RCC 7860 (cell line): ENCODE data around the gene LHB.

ENCODE experiments used
- DNase-seq: peaks from one replicate; pipeline ENCODE4 v3.0.0-alpha.2; 2015; ENCODE audit warnings: low spot score
- FAIRE-seq: peaks from 2 replicates; lab custom pipeline; 2012; peaks lifted over from hg19 to GRCh38; lab: Jason Lieb, UNC

Gene LHB

GRCh38 chr19:48986211-48986610 is 30.7 kb downstream of the LHB start:
- DNase-seq (no peak), FAIRE-seq (no peak)

GRCh38 chr19:48985711-48986110 is 31.2 kb downstream of the LHB start:
- no peak for DNase-seq

DNA sequence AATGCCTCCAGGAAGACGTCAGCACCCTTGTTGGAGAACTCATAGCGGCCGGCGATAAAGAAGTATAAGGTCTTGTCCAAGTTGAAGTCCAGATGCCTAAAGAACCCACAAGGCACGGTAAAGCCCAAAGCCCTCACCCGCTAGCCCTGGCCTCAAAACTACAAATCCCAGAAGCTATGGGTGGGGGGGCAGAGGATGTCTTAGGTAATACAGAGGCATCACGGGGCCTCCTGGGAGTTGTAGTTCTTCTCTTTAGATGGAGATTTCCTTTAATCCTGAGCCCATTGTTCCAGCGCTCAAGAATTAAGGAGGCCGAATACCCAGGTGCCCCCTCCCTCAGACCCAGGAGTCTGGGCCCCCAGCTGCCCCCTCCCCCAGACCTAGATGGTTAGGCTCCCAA is 34.6 kb downstream of the LHB start:
- DNase-seq (no peak), FAIRE-seq (no peak)

More at GRCh38 chr19:48985711-48986110, 31.2 kb downstream of the LHB start:
- FAIRE-seq, result no peak

DNA sequence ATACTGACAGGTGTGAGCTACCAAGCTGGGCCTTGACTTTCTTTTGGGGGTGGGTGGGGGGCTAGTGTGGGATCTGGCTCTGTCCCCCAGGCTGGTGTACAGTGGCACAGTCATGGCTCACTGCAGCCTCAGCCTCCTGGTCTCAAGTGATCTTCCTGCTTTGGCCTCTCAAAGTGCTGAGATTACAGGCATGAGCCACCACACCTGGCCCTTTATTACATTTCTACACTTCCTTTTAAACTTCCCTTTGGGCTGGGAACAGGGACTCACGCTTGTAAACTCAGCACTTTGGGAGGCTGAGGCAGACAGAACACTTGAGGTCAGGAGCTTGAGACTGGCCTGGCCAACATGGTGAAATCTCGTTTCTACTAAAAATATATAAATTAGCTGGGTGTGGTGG is 39.8 kb downstream of the LHB start:
- FAIRE-seq (no peak), DNase-seq (no peak)

DNA sequence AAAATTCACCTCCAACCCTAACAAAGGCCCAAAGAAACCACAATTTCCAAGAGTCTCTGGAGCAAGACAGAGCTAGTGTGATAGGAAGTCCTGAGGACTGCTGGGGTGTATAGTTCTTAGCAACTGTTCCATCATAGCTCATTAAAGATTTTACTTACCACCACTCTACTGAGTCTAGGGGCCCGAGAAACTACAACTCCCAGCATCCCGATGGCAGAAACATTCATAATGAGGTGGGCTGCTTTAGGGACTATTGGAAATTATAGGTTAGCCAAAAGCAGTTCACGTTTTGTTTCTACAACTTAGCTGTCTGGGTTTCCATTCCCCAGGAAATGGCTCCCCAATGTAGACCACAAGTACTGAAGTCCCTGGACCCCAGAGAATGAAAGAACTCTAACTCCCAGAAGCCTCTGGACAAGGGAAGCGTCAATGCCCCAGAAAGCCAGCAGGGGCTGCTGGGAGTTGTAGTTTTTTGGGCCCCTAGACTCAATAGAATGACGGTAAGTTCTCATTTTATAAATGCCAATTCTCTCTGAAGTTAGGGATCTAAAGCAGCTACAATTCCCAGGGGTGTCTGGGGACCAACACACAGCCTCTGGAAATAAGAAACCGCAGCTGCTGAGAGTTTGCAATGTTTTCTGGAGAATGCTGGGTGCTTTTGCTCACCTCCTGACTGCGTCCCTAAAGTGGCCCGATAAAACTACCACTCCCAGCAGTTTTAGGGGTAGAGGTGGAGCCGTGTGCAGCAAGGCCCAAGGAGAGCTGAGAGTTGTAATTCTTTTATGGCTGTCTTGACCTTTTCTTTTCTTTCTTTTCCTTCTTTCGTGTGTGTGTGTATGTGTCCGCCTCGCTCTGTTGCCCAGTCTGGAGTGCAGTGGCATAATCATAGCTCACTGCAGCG is 40.7 kb downstream of the LHB start:
- FAIRE-seq (no peak), DNase-seq (no peak)

- DNase-seq (no peak), FAIRE-seq (no peak)
These were observed 45.9 kb downstream of the LHB start for GRCh38 chr19:48970923-48971395.

DNA sequence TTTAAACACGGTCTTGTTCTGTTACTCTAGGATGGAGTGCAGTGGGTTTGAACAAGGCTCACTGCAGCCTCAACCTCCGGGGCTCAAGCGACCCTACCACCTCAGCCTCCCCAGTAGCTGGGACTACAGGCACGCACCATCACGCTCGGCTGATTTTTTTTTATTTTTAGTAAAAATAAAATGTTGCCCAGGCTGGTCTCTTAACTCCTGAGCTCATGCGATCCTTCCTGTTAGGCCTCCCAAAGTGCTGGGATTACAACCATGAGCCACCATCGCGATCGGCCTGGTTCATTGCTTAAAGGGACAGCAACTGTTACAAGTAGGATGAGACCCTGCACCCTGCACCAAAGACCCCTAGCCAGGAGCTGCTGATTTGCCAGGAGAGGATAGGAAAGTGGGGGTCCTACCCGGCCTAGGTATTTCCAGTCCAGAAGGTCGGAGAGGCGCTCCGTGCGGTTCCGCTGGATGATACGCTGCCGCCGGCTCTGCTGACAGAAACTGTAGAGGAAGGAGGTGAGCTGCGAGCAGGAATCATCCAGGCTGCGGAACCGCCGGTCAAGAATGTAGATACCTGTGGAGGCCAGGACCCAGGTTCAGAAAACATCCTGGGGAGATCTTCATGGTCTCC is 46.6 kb downstream of the LHB start:
- DNase-seq (no peak), FAIRE-seq (no peak)

DNA sequence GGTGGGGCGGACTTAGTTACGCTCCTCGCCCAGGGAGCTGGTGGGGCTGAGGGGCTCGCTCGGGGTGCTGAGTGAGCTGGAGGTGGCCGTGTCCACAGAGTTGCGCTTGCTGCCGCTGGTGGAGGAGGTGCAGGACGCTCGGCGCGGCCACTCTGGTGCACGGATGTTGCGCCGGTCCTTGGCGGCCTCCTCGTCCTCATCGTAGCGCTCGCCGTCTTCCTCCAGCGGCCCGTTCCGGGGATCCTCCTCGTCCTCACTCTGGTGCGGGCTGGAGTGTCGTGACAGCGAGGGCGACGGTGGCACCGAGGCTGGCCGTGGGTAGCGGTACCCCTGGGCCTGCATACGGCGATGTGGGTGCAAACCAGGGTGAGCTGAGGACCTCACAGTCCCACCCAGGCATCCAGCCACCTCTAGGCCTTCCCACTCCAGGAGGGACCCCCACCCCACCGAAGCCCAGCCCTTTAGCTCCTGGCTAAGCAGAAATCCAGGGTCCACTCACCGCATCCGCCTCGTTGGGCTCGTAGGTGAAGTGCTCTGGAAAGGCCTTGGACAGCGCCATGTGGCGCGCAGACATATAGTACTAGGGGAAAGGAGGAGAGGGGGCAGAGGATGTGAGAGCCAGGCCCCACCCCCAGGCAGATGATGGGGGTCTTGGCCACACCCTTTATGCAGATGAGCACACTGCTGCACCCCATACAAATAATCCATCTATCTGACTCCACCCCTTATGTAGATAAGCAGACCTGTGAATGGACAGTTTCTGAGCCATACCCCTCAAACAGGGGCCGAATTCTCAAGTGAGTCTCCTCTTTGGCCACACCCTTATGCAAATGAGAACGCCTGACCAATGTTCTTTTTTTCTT is 47.4 kb downstream of the LHB start:
- no peak for DNase-seq
- FAIRE-seq, result no peak

- no peak for FAIRE-seq
- no peak for DNase-seq
These were observed 48.1 kb downstream of the LHB start for GRCh38 chr19:48968813-48969218.

DNA sequence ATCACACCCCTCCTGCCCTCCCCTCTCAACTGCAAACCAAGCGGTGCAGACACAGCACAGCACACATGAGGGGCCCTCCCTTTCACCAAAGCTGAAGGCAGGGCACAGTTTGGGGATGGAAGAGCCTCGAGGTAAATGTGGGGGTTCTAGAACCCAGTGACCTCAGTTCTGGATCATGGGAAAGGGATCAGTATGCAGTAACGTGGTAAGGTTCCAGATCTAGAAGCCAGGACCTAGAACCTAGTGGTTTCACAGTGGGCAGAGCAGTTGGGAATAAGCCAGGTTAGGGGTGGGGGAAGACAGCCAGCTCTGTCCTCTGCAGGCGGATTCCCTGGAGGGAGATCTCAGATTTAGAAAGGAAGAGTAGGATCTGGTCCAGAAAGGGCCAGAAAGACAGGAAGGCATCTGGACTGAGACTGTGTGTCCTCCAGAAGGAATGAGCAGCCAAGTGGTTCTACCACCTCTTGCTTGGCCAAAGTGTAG is 48.7 kb downstream of the LHB start:
- FAIRE-seq (no peak), DNase-seq (no peak)

- DNase-seq (no peak), FAIRE-seq (no peak)
These were observed 49.3 kb downstream of the LHB start for GRCh38 chr19:48967346-48968178.

DNA sequence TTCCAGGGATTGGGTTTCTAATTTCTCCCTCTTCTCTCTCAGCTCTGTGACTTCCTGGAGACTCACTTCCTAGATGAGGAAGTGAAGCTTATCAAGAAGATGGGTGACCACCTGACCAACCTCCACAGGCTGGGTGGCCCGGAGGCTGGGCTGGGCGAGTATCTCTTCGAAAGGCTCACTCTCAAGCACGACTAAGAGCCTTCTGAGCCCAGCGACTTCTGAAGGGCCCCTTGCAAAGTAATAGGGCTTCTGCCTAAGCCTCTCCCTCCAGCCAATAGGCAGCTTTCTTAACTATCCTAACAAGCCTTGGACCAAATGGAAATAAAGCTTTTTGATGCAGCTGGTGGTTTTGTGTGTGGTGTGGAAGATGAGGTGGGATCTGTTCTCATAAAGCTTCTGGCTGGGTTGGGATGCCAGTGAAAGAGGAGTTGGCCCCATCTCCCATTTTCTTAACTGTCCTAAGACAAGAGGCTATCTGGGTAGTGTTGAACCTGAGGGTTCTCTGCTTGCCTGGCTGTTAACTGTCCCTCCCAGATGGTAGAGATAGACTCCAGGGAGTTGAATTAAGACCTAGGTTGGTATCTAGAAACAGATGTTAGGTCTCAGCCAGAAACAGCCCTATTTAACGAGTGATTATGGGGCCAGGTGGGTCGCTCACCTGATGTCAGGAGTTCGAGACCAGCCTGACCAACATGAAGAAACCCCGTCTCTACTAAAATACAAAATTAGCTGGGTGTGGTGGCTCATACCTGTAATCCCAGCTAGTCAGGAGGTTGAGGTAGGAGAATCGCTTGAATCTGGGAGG is 50.1 kb downstream of the LHB start:
- no peak for DNase-seq
- FAIRE-seq, result no peak
